NT2/D1 (cell line): ENCODE data around the gene SNAPC1.

Experiments
- SUZ12 ChIP-seq: IDR thresholded peaks from 2 replicates; pipeline ENCODE4 v1.6.1; 2011; ENCODE audit not compliant: insufficient read length, insufficient read depth; ENCODE audit errors: extremely low read depth
- YY1 ChIP-seq: IDR thresholded peaks from 2 replicates; pipeline ENCODE4 v1.6.1; 2011; ENCODE audit not compliant: insufficient read length, insufficient read depth
- ZNF274 ChIP-seq: IDR thresholded peaks from 2 replicates; pipeline ENCODE4 v1.6.1; 2011; ENCODE audit warnings: mild to moderate bottlenecking, low read depth, low read length

GRCh38 chr14:61733972-61734371, 28.2 kb upstream of the SNAPC1 start:
- TF ChIP-seq YY1 (no peak), ZNF274 (no peak), SUZ12 (no peak)
